NCI-H187 (cell line): Measurements from ENCODE around the gene SRSF3.
"Not testable (repeated sequence)": the region's sequence is repeated elsewhere in the genome, so short reads cannot be mapped to it uniquely, and the experiment has no call there.

Experiments
- DNase-seq, 2 experiments: peaks; one replicate each; lab custom pipeline; 2025; lab: John Stamatoyannopoulos, UW

SRSF3 gene

DNA sequence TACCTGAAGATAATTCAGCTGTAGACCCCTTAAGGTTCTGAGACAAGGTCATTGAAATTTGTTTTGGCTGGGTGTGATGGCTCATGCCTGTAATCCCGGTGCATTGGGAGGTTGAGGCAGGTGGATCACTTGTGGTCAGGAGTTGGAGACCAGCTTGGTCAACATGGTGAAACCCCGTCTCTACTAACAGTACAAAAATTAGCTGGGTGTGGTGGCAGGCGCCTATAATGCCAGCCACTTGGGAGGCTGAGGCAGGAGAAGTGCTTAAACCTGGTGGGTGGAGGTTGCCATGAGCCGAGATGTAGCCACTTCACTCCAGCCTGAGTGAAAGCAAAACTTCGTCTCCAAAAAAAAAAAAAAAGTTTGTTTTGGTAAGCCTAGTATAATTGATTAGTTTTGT lies 11.0 kb downstream of the SRSF3 start:
- no peak for DNase-seq

DNA sequence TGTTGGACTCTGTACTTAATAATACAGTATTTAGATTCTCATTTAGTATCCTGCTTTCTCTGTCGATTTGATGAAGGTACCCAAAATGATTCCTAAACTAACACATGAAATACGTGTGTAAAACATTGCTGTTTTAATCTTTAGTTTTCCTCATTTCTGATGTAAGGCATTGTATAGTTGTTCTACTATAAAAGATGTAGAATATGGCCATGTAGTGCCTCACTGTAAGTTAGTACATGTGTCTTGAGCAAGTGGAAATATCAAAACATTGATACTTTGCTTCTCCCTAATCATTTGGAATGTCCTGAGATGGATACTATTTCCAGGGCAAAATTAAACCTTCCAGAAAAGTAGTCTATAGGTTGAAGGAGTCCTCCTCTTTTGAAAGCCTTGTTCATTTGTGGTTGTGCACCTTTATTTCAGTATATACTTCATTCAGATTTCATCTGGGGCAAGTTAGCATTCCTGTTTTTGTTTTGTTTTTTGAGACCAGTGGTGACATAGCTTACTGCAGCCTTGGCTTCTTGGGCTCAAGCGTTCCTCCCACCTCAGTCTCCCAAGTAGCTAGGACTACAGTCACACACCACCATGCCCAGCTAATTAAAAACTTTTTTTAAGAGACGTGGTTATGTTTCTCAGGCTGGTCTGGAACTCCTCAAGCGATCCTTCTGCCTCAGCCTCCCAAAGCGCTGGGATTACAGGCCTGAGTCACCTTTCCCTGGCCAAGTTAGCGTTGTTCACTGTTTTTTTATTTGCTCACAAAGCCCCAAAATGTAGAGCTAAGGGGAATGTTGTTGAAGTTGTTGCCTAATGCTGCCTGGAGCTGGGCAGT lies 11.6 kb downstream of the SRSF3 start:
- no peak for DNase-seq

DNA sequence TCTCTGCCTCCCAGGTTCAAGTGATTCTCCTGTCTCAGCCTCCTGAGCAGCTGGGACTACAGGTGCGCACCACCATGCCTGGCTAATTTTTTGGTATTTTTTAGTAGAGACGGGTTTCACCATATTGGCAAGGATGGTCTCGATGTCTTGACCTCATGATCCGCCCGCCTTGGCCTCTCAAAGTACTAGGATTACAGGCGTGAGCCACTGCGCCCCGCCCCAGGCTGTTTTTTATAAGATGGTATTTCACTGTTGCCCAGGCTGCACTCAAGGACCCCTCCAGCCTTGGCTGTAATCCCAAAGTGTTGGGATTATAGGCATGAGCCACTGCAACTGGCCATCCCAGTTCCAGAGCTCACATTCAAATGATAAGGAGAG lies 13.1 kb downstream of the SRSF3 start:
- not testable (repeated sequence) for DNase-seq

DNA sequence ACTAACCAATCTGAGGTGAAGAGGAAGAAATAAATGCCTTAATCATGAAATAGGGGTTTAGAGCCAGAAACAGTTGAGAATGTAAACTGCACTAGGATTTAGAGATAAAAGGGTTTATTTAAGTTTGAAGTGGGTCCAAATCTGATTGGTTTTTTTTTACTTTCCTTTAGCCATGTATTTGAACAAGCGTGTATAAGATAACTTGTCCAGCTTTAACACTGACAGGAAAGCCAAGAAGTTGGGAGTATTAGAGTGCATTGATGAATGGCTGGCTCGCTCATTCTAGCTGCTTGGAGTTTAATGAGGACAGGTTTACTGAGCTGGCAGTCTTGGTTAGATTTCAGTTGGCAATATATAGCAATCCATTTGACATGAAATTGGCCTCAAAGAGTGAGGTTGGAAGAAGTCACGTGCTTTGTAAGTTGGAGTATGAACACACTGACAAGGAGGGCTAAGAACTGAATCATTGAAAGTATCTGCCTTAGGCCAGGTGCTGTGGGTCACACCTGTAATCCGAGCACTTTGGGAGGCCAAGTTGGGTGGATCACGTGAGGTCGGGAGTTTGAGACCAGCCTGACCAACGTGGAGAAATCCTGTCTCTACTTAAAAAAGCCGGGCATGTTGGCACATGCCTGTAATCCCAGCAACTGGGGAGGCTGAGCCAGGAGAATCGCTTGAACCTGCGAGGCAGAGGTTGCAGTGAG lies 13.7 kb downstream of the SRSF3 start:
- DNase-seq, result no peak

DNA sequence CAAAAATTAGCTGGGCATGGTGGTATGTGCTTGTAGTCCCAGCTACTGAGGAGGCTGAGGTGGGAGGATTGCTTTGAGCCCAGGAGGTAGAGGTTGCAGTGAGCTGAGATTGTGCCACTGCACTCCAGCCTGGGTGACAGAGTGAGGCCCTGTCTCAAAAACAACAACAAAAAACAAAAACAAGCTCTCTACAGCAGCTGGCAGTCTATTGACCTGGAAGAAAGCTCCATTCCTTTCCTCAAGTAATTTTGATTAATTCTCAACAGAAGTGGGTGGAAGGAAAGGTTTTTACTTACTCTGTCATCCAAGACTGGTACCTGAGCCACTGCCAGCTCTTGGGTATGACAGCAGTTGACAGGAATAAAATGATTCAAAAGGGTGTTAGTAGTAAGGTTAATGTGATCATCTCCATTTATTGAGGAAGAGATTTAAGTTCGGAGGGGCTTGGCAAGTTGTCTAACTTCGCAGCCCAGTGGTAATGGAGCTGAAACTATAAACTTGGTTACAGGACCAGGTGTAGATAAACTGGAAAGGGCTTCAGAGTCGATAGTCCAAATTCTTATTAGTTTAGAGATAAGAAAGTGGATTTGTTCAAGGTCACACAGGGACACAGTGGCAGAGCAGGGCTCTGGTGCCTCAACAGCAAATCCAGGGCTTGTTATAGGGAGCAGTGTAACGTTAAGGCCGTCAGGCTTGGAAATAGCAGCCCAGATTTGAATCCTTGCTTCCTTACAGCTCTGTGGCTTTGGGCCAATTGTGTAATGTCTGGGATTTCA lies 14.8 kb downstream of the SRSF3 start:
- DNase-seq, result no peak

DNA sequence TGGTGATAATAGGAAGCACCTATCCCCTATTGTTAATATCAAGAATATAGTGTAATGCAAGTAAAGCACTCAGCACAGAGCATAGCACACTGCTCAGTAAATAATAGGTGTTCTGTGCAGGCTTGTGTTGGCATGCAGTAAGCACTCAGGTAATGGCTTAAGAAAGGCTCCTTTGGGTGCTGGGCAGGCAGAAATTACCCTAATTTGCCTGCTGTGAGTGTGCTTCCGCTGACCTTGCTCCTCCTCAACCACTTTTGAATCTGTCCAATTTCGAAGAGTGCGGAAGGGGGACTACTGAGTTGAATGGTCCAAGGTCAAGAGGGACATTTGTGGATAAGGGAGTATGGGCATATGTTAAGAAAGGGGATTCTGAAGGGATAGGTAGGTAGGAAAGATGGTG lies 15.4 kb downstream of the SRSF3 start:
- no peak for DNase-seq

DNA sequence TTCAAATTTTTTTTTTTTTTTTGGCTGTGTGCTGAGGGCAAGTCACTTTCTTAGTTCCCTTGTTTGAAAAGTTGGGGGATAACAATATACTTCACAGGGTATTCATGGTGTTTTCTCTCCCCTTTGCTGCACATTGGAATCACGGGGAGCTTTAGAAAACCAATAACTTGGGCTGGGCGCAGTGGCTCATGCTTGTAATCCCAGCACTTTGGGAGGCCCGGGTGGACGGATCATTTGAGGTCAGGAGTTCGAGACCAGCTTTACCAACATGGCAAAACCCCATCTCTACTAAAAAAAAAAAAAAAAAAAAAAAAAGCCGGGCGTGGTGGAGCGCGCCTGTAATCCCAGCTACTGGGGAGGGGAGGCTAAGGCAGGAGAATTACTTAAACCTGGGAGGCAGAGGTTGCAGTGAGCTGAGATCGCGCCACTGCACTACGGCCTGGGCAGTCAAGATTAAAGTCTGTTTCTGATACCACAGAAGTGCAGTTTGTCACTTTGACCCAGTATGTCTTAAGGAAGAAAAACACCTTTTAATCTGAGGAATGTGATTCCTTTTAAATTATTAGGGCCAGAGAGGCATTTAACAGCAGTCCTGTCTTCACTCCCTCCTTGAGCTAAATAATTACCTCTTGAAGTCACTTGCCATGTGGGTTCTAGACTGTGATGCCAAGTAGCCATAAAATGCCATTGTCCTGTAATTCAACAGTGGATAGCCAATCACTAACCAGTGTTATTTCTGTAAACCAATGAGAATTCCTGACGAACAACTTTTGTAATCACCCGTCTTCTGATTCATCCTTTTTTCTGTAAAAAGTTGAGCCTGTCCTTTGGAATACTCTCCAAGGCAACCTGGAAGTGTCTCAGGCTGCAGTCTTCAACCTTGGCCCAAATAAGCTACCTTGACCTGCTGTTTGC lies 16.1 kb downstream of the SRSF3 start:
- DNase-seq, result no peak

DNA sequence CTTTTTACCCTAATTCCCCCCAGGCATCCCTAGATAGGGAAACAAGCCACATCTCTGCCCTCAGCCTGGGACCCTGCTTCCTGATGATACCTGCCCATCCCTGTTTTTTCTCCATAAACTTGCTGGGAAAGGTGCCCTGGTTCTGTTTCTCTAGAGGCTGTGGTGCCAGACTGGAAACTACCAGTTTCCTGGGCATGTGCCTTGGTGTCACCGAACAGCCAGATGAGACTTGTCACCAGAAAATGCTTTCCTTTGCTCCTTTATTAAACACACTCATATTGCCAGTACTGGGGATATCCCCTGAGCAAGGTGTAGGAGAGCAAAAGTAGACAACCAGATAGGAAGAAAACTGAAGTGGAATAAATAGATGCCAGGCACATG lies 16.8 kb downstream of the SRSF3 start:
- DNase-seq, result no peak

DNA sequence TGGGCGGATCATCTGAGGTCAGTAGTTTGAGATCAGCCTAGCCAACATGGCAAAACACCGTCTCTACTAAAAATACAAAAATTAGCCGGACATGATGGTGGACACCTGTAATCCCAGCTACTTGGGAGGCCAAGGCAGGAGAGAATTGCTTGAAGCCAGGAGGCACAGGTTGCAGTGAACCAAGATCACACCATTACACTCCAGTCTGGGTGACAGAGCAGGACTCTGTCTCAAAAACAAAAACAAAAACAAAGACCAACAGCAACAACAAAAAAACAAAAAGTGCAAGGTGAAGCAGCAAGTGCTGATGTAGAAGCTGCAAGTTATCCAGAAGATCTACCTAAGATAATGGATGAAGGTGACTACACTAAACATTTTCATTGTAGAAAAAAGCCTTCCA lies 17.5 kb downstream of the SRSF3 start:
- not testable (repeated sequence) for DNase-seq

DNA sequence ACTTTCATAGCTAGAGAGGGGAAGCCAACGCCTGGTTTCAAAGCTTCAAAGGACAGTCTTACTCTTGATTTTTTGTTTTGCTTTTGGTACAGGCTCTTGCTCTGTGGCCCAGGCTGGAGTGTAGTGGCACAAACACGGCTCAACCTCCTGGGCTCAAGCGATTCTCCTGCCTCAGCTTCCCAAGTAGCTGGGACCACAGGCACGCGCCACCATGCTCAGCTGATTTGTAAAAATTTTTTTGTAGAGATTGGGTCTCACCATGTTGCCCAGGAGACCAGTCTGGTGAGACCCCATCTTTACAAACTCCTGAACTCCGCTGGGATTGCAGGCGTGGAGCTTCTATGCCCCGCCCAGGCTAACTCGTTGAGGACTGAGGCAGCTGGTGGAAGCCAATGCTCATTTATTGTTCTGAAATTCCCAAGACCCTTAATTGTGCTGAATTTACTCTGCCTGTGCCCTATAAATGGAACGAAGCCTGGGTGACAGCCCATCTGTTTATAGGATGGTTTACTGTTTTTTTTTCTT lies 18.0 kb downstream of the SRSF3 start:
- DNase-seq, result no peak

DNA sequence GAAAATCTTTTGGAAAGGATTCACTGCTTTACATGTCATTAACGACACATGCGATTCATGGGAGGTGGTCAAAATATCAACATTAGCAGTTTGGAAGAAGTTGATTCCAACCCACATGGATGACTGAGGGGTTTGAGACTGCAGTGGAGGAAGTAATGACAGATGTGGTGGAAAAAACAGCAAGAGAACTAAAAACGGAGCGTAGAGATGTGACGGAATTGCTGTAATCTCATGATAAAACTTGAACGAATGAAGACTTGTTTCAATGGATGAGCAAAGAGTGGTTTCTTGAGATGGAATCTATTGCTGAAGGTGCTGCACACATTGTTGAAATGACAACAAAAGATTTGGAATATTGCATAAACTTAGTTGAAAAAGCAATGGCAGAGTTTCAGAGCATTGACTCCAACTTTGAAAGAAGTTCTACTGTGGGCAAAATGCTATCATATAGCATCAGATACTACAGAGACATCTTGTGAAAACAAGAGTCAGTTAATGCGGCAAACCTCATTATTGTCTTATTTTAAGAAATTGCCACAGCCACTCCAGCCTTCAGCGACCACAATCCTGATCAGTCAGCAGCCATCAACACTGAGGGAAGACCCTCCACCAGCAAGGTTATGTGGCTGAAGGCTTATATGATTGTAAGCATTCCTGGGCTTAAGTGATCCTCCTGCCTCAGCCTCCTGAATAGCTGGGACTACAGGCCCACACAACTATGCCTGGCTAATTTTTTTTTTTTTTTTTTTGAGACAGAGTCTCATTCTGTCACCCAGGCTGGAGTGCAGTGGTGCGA lies 19.2 kb downstream of the SRSF3 start:
- no peak for DNase-seq

DNA sequence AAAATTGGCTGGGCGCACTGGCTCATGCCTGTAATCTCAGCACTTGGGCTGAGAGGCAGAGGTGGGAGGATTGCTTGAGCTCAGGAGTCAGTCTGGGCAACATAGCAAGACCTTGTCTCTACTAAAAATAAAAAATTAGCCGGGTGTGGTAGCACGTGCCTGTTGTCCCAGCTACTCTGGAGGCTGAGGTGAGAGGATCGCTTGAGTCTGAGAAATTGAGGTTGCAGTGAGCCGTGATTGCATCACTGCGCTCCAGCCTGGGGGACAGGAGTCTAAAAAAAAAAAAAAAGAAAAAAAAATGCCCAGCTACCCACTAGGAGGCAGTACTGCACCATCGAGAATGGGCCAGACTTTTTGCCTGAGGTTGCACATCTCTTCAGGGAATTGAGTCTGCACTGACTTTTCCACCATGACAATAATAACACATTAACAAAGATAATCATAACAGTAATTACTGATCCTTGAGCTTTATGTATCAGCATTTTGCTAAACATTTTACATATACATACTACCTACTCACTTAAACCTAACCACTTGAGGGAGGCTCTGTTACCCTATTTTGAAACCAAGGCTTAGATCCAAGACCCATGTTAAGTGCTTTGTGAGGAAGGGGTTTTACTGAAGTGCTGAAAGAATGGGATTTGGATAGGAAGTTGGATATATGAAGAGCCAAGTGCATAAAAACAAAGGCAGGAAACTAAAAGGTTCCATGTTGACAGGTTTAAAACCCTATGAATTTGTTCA lies 21.0 kb downstream of the SRSF3 start:
- no peak for DNase-seq

DNA sequence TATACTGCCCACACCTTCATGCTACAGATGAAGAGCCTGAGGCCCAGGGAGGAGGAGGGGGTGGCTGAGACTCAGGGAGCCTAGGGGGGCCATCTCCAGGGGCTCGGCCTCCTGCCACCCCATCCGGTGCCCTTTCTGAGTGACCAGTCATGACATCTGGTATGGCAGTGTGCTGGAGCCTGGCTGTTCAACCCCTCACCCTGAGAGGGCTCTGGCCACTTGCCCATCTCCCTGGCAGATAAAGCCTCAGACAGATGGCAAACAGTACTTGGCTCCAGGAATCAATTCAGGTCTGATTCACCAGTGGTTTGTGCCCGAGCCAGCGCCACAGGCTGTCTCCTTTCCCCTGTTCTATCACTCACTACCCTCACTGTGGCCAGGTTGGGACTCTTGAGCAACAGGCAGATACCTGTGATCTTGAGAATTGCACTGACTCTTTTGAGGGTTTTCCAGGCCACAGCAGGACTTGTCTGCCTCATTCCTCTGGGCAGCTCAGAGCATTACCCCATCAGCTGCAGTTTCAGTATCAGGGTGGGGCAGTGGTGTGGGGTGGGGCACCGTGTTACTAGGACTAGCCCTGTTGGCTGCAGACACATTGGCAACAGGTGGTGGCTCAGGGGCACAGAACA lies 22.8 kb downstream of the SRSF3 start:
- no peak for DNase-seq

DNA sequence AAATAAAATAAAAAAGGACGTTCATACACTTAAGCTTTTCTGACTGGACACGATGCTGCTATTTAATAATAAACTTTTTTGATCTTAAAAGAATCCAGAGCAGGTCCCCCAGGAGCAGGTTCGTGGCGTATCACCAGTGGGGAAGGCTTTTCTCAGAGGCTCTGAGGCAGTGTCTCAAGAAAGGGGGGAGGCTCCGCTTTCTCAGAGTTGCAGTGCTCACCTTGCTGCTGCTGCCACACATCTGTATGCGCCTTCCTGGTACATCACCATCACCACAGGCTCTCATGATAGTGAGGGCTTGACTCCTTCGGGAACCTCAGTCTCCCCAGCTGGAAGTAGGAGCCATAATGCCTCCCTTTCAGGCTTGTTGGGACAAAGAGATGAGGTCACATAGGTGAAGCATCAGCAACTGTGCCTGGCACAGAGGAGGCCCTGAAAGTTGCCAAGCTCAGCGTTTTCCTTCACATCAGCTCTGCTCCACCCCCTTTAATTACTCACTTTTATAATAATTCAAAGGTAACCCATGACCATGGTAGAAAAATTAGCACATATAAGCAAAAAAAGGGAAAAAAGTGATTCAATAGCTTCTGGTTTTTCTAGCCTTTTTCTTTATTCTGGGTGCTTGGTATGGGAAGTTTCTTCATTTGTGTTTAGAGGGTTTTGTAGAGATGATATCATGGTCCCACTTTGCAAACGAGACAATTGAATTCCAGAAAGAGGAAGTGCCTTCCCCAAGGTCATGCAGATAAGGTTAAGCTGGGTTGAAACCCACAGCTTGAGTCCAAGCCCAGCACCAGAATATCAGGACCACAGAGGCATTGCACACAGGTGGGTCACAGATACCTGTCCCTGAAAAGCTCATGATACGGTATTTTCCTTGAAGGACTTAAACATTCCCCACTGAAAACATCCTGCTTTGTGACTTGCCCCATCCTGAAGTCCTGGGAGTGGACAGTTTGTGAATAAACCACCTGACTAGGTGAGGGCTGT lies 24.5 kb downstream of the SRSF3 start:
- DNase-seq, result no peak

DNA sequence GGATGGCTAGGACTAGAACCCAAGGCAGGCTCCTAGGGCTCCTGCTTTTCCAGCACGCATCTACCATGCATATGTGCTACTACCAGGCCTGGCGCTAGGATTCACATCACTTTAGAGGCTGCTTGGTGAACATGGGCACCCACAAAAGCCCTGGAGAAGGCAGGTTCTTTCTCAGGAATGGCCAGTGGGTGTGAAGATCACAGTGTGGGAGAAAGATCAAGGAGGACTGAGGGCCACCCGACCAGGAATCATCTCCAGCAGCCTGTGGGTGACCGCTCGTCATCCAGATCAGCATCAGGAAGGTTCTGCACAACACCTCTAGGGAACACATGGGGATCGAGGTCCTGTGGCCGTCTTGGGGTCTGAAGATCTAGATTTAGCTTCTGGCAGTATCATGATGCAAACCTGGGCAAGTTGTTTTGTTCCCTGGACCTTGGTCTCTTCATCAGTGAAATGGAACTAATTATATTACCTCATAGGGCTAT lies 27.3 kb downstream of the SRSF3 start:
- DNase-seq, result no peak

DNA sequence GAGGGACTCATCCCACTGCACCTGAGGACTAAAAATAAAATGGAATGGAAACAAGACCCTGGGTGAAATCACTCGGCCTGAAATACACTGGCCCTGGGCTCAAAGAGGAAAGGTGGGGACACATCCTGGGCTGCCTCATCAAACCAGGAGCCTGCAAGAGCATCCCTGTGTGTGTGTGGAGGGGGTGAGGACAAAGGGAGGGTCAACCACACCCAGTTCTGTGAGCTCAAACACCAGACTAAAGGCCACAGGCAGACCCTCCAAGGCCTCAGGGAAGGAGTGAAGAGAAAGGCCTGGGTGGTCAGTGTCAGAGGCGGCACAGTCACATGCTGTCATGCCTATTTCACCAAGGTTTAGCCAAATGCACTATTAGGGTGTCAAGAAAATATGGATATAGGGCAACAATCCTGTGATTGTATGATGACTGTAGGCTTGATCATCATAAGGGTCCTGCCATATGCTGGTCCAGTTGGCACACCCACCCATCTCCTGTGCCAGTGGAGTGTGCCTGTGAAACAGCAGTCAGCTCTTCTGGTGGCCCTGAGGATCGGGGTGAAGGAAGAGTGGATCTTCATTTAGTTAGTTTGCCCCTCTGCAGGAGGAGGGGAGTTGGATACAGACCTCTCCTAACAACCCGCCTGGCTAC lies 28.9 kb downstream of the SRSF3 start:
- no peak for DNase-seq
